GM12878 (cell line): ENCODE measurements around the gene LY6G5C. TPM values are rescaled to one million over a fixed set of nuclear protein-coding genes. Genes with fewer than 3 reads are reported as not detected.
A peak's percentile ranks its signal among the peaks of the same experiment; 100 is the strongest.

ENCODE experiments used
- ATAC-seq: fragments of 200-7000 bp; cut with Tn5 transposase; 3 replicates; pipeline ENCODE4 v1.9.1; 2020; ENCODE audit warnings: mild to moderate bottlenecking, moderate library complexity
- BruUV-seq: library from RNA; stranded (reverse); fragments of 400-500 nt; replicated peaks from 2 replicates; lab custom pipeline; 2021; lab: Mats Ljungman, UMichigan
- CTCF ChIA-PET: fragments of 300-600 bp; sonication (Branson Sonifier 250); formaldehyde crosslinking; extraction: SDS; loops from one replicate; lab custom pipeline; 2021; ENCODE audit warnings: inconsistent platforms; lab: Yijun Ruan, JAX
- POLR2A ChIA-PET: fragments of 350-600 bp; formaldehyde crosslinking; extraction: SDS; loops from one replicate; lab custom pipeline; 2021; ENCODE audit warnings: inconsistent platforms; lab: Charles Lee
- RAD21 ChIA-PET: fragments of 300-600 bp; sonication (Branson Sonifier 250); formaldehyde crosslinking; loops from one replicate; lab custom pipeline; 2023; ENCODE audit warnings: antibody characterized with exemption; ENCODE audit not compliant: unreplicated experiment; lab: Charles Lee
- SMC1A ChIA-PET: fragments of 300-600 bp; sonication (Branson Sonifier 250); formaldehyde crosslinking; loops from one replicate; lab custom pipeline; 2023; ENCODE audit not compliant: unreplicated experiment, uncharacterized antibody; lab: Charles Lee
- DNase-seq: peaks from one replicate; pipeline ENCODE4 v3.0.0-alpha.2; 2011; ENCODE audit warnings: low read depth, low spot score
- FAIRE-seq: peaks from 3 replicates; lab custom pipeline; 2011; peaks lifted over from hg19 to GRCh38; lab: Jason Lieb, UNC
- H2AFZ ChIP-seq: 2 replicates; pipeline ENCODE4 v1.6.0; 2011; ENCODE audit warnings: low read depth, low read length, control low read depth; ENCODE audit not compliant: control insufficient read depth
- H3K27ac ChIP-seq: 2 replicates; pipeline ENCODE4 v1.5.1; 2011; ENCODE audit warnings: control low read depth; ENCODE audit not compliant: control insufficient read depth, insufficient read depth
- H3K27me3 ChIP-seq, 2 experiments: replicated peaks in 1 of 2; 2 replicates each; pipeline versions ENCODE4 v1.6.0 to v1.6.1; 2011; ENCODE audit warnings: low read length in 1 of 2; ENCODE audit not compliant: control insufficient read depth in 2 of 2, insufficient read depth in 2 of 2
- H3K36me3 ChIP-seq, 2 experiments: 2 replicates each; pipeline ENCODE4 v1.5.1; 2011; ENCODE audit warnings: low read length in 1 of 2; ENCODE audit not compliant: control insufficient read depth in 2 of 2, insufficient read depth in 2 of 2
- H3K4me1 ChIP-seq: 2 replicates; pipeline ENCODE4 v1.6.1; 2011; ENCODE audit warnings: mild to moderate bottlenecking, low read length, moderate library complexity, mixed read lengths; ENCODE audit not compliant: control insufficient read depth, insufficient read depth
- H3K4me2 ChIP-seq: 2 replicates; pipeline ENCODE4 v1.6.0; 2011; ENCODE audit warnings: control low read depth; ENCODE audit not compliant: control insufficient read depth, insufficient read depth
- H3K4me3 ChIP-seq: fragments of 200-600 bp; sonication (generic); 2 replicates; pipeline ENCODE4 v1.5.1; 2016
- H3K79me2 ChIP-seq: 2 replicates; pipeline ENCODE4 v1.6.0; 2011; ENCODE audit warnings: low read length; ENCODE audit not compliant: control insufficient read depth, insufficient read depth
- H3K9ac ChIP-seq: 2 replicates; pipeline ENCODE4 v1.8.0; 2011; ENCODE audit warnings: low read length, control low read depth, mixed read lengths; ENCODE audit not compliant: control insufficient read depth, insufficient read depth
- H3K9me3 ChIP-seq: replicated peaks from 3 replicates; pipeline ENCODE4 v1.5.1; 2011; ENCODE audit warnings: mild to moderate bottlenecking, low read length; ENCODE audit not compliant: control insufficient read depth, insufficient read depth
- H4K20me1 ChIP-seq: 2 replicates; pipeline ENCODE4 v1.6.0; 2011; ENCODE audit not compliant: control insufficient read depth, insufficient read depth
- BHLHE40 ChIP-seq, 2 experiments: fragments of 450-650 bp in 1 of 2; IDR thresholded peaks; 2 replicates each; pipeline ENCODE4 v1.6.1; 2011 to 2017; ENCODE audit warnings: low read depth in 2 of 2, borderline replicate concordance in 1 of 2, improper control_type of control experiment in 1 of 2, low read length in 1 of 2, mild to moderate bottlenecking in 1 of 2
- FOS ChIP-seq: IDR thresholded peaks from 3 replicates; pipeline ENCODE4 v1.6.1; 2011; ENCODE audit warnings: borderline replicate concordance; ENCODE audit not compliant: insufficient read length; ENCODE audit errors: extremely low read depth
- STAT3 ChIP-seq: IDR thresholded peaks from 2 replicates; pipeline ENCODE4 v1.6.1; 2011; ENCODE audit warnings: low read depth, low read length, improper control_type of control experiment
- ZNF217 ChIP-seq: fragments of 450-650 bp; IDR thresholded peaks from 2 replicates; pipeline ENCODE4 v1.6.1; 2017; ENCODE audit warnings: antibody characterized with exemption, mild to moderate bottlenecking
- WGBS: methylation state at CpG from one replicate; pipeline ENCODE4 v1.1.6; 2016; ENCODE audit warnings: low lambda C conversion rate; ENCODE audit not compliant: insufficient replicate concordance, insufficient coverage; ENCODE audit errors: missing lambda C conversion rate; 5-methylcytosine and 5-hydroxymethylcytosine counted together
- in situ Hi-C: fragments of 300-500 bp; cut with MboI; formaldehyde crosslinking; loops from 9 replicates; pipeline ENCODE4 v1.14.3; 2018; ENCODE audit warnings: mixed read lengths
- intact Hi-C: fragments of 100-400 bp; cut with micrococcal nuclease; formaldehyde crosslinking; loops from one replicate; pipeline ENCODE4 v1.14.2; 2022; ENCODE audit not compliant: unreplicated experiment
- polyA plus RNA-seq, 11 experiments: library from polyadenylated mRNA; depleted of rRNA in 4 of 11; unstranded in 6 of 11; stranded (reverse) in 5 of 11; fragments of >200 nt; fragmentation: Nextera tagmentation in 4 of 11; fragmentation: Illumina TruSeq in 1 of 11; extraction: Ambion mirVana in 4 of 11; extraction: Trizol in 1 of 11; gene quantifications; 1 replicate in 1 of 11; 2 replicates in 10 of 11; pipeline versions ENCODE4 v1.2.1 to v1.2.3, GENCODE V29; 2011 to 2016; ENCODE audit warnings: inconsistent platforms in 2 of 11, missing spikeins in 2 of 11, low read depth in 1 of 11
- total RNA-seq, 4 experiments: library from RNA; depleted of rRNA in 3 of 4; stranded (reverse); fragments of >200 nt in 3 of 4; fragmentation: Illumina TruSeq in 1 of 4; extraction: Trizol in 1 of 4; gene quantifications; 2 replicates each; pipeline versions ENCODE4 v1.2.1 to v1.2.3, GENCODE V29; 2013 to 2021
- TF ChIP-seq, protein P1 (sequence below): fragments of 450-650 bp; IDR thresholded peaks from 2 replicates; pipeline ENCODE4 v1.6.1; 2017; ENCODE audit warnings: mild to moderate bottlenecking, low read depth, inconsistent platforms; ENCODE audit not compliant: poor library complexity, severe bottlenecking

LY6G5C gene
- total and polyA plus RNA-seq, 10 of the 15 experiments (the other 5 are each of a cell fraction or from before 2014, with no cell fraction given) = 0.76 to 6.1 (median 1.7) TPM

DNA sequence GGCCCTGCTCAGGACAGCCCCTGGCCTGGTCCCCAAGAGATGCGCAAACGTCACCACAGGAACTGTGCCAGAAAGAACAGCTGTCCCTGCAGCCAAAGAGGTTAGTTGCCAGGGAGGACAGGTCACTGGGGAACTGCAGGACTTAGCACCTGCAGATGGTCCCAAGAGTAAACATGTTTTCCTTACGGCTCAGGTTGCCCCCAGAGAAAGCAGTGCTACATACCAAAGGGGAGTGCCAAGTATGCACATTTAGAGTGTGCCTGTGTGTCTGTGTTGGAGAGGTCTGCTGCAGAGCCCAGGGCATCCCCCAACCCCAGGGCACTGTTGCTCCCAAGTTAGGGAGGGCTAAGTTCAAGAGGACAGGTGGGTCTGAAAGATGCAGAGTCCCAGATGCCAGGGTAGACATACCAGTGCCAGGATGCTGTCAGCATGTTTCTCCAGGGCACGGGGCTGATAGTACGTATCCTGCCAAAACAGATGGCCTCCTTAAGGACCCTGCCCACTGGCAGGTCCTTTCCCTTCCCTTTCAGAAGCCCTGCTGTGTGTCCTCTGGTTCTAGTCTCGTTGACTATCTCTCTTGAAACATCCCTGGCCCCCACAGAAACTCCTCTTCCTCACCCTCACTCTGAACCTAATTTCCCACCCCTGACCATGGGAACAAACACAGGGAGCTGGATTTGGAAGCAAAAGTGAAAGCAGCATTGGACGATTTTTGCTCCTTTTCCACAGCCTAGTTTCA lies 21.0 kb upstream of the LY6G5C start:
- intact Hi-C loops = loop anchor here (2.0 kb wide), 1 partner anchor 37 kb away; no protein-coding TSS in a partner anchor

DNA sequence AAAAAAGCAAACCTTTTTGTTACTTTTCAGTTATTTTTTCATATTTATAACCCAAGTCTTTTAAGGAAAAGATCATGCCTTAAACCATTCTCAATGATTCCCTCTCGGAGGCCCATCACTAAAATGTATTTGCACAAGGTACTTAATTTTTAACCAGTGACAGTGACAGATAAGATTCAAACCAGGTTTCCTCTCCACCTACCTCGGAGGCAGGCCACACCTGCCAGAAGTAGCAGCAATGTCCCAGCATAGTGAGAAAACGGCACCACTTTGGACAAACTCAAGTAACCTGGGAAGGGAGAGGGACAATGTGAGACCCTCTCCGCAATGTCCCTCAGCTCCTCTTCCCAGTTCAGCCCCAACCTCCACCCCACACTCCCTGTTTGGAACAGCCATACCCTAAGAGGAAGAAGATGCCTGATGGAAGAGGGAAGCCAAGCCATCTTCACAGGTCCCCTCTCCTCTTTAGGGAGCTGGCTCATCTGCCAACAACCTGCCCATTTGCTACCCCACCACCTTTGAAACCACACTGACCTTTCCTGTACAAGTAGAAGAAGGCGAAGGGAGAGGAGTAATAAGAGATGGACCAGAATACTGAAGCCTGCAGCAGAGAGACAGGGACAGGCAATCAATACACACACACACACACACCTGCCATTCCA lies 20.0 kb upstream of the LY6G5C start:
- BruUV-seq = no TSS peak
- ChIA-PET POLR2A (interaction anchor here (0.5 to 3.2 kb wide), 3 partner anchors 37 to 108 kb away, joined by 3 to 23 read pairs (median 5); partner anchors contain the start of gene CLIC1), SMC1A (interaction anchor here (1.1 kb wide), 1 partner anchor 10 kb away, joined by 3 read pairs; no protein-coding TSS in a partner anchor), CTCF (interaction anchor here (0.7 to 1.3 kb wide), 2 partner anchors 33 to 69 kb away, joined by 4 read pairs; no protein-coding TSS in a partner anchor), RAD21 (no interaction called here)
- peak overlapping the region; percentile 96; the same call in 1 of the 2 replicates for H3K4me3 ChIP-seq
- H3K27me3 ChIP-seq = no peaks in the 10 kb centered on the region
- DNase-seq (no peak), FAIRE-seq (no peak), ATAC-seq (no peak)
- in situ Hi-C loops = no loop called here
- H3K27ac ChIP-seq = no peak overlapping the region
- H4K20me1 ChIP-seq = no peaks in the 10 kb centered on the region
- no peaks in the 10 kb centered on the region for H3K9me3 ChIP-seq
- WGBS = 88% methylated on average over 5 of the region's 5 CpGs
- H3K4me1 ChIP-seq = peaks cover 9% of the 10 kb centered on the region; the same call in 1 of the 2 replicates
- no peak overlapping the region for H2AFZ ChIP-seq
- H3K4me2 ChIP-seq = peak overlapping the region; percentile 81; the same call in 1 of the 2 replicates
- intact Hi-C loops = no loop called here
- H3K79me2 ChIP-seq = peaks cover 17% of the 10 kb centered on the region
- TF ChIP-seq, protein P1, sequence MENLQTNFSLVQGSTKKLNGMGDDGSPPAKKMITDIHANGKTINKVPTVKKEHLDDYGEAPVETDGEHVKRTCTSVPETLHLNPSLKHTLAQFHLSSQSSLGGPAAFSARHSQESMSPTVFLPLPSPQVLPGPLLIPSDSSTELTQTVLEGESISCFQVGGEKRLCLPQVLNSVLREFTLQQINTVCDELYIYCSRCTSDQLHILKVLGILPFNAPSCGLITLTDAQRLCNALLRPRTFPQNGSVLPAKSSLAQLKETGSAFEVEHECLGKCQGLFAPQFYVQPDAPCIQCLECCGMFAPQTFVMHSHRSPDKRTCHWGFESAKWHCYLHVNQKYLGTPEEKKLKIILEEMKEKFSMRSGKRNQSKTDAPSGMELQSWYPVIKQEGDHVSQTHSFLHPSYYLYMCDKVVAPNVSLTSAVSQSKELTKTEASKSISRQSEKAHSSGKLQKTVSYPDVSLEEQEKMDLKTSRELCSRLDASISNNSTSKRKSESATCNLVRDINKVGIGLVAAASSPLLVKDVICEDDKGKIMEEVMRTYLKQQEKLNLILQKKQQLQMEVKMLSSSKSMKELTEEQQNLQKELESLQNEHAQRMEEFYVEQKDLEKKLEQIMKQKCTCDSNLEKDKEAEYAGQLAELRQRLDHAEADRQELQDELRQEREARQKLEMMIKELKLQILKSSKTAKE = no peak
- TF ChIP-seq STAT3 (no peak), BHLHE40 (IDR thresholded peaks at IDR 0.05; ENCODE audit: borderline replicate concordance in 1 of 2, low read depth in 2 of 2, low read length in 1 of 2) (no peak), ZNF217 (no peak)
- TF ChIP-seq, all 136 proteins: peak for 0
- Histone ChIP-seq H3K9ac (no peak overlapping the region), H3K36me3 (peaks cover 0 to 8% of the 10 kb centered on the region in 2 experiments; a peak in 2 of 4 replicates)

More for the DNA sequence above, 21.0 kb upstream of the LY6G5C start:
- ChIA-PET POLR2A (interaction anchor here (1.4 to 3.2 kb wide), 6 partner anchors 36 to 196 kb away, joined by 3 to 23 read pairs (median 8); partner anchors contain the start of genes CLIC1, DDX39B, EHMT2 and GPANK1), SMC1A (interaction anchor here (0.7 to 3.1 kb wide), 5 partner anchors 11 to 428 kb away, joined by 3 to 18 read pairs (median 3); partner anchors contain the start of genes CLIC1 and DDX39B), RAD21 (interaction anchor here (1.4 kb wide), 1 partner anchor 29 kb away, joined by 4 read pairs; no protein-coding TSS in a partner anchor), CTCF (interaction anchor here (0.6 to 1.3 kb wide), 4 partner anchors 32 to 103 kb away, joined by 3 to 4 read pairs (median 4); no protein-coding TSS in a partner anchor)
- Histone ChIP-seq H3K4me3 (peak overlapping the region; percentile 96), H3K9me3 (no peaks in the 10 kb centered on the region), H3K9ac (peak overlapping the region; percentile 69), H4K20me1 (no peaks in the 10 kb centered on the region), H3K79me2 (peaks cover 17% of the 10 kb centered on the region), H3K4me2 (peak overlapping the region; percentile 81), H3K27ac (peak overlapping the region; percentile 91), H3K36me3 (peaks cover 0 to 5% of the 10 kb centered on the region in 2 experiments; a peak in 2 of 4 replicates), H2AFZ (peak overlapping the region; percentile 57; the same call in 1 of the 2 replicates), H3K27me3 (no peaks in the 10 kb centered on the region), H3K4me1 (peaks cover 9% of the 10 kb centered on the region; the same call in 1 of the 2 replicates)
- in situ Hi-C loops = no loop called here
- no TSS peak for BruUV-seq
- FAIRE-seq = no peak
- no peak for ATAC-seq
- no peak for DNase-seq
- no peak for TF ChIP-seq FOS
- WGBS = 21% methylated on average over 7 of the region's 7 CpGs
